H9 (cell line): ENCODE results near the gene WNT9A. TPM values are rescaled to one million over a fixed set of nuclear protein-coding genes. Genes with fewer than 3 reads are reported as not detected.

Source experiments
- DNase-seq: peaks from one replicate; pipeline ENCODE4 v3.0.0-alpha.2; 2017
- H2AFZ ChIP-seq: one replicate; pipeline ENCODE4 v1.6.1; 2013; ENCODE audit warnings: mild to moderate bottlenecking, low read length, control low read depth, moderate library complexity
- H2AK5ac ChIP-seq: 2 replicates; pipeline ENCODE4 v1.6.1; 2013; ENCODE audit warnings: low read length, control low read depth, mixed read lengths; ENCODE audit not compliant: insufficient read length
- H2BK120ac ChIP-seq: one replicate; pipeline ENCODE4 v1.6.1; 2013; ENCODE audit warnings: low read depth, mild to moderate bottlenecking, low read length, control low read depth, inconsistent platforms; ENCODE audit not compliant: poor library complexity, severe bottlenecking
- H2BK12ac ChIP-seq: 2 replicates; pipeline ENCODE4 v1.6.1; 2013; ENCODE audit warnings: low read length, control low read depth, mixed read lengths, low read depth; ENCODE audit not compliant: insufficient read length
- H2BK15ac ChIP-seq: 2 replicates; pipeline ENCODE4 v1.6.1; 2013; ENCODE audit warnings: low read depth, low read length, control low read depth
- H2BK20ac ChIP-seq: one replicate; pipeline ENCODE4 v1.6.1; 2013; ENCODE audit warnings: low read depth, mild to moderate bottlenecking, low read length, control low read depth, inconsistent platforms; ENCODE audit not compliant: poor library complexity, severe bottlenecking
- H2BK5ac ChIP-seq: 2 replicates; pipeline ENCODE4 v1.6.1; 2013; ENCODE audit warnings: low read length, control low read depth, mixed read lengths; ENCODE audit not compliant: insufficient read length
- H3K14ac ChIP-seq: 2 replicates; pipeline ENCODE4 v1.6.1; 2013; ENCODE audit warnings: low read length, control low read depth; ENCODE audit not compliant: insufficient read depth
- H3K18ac ChIP-seq: 2 replicates; pipeline ENCODE4 v1.6.1; 2013; ENCODE audit warnings: low read depth, mild to moderate bottlenecking, mixed read lengths, low read length, control low read depth; ENCODE audit not compliant: insufficient read length
- H3K23ac ChIP-seq: 2 replicates; pipeline ENCODE4 v1.6.1; 2013; ENCODE audit warnings: low read length, control low read depth, mixed read lengths, low read depth; ENCODE audit not compliant: insufficient read length
- H3K23me2 ChIP-seq: 2 replicates; pipeline ENCODE4 v1.6.1; 2013; ENCODE audit warnings: low read depth, mild to moderate bottlenecking, mixed read lengths, low read length, control low read depth; ENCODE audit not compliant: insufficient read length, poor library complexity, severe bottlenecking
- H3K27ac ChIP-seq: 2 replicates; pipeline ENCODE4 v1.5.1; 2013; ENCODE audit warnings: low read length, control low read depth, mixed read lengths, low read depth; ENCODE audit not compliant: insufficient read length
- H3K27me3 ChIP-seq: 2 replicates; pipeline ENCODE4 v1.6.1; 2013; ENCODE audit warnings: low read length, control low read depth, inconsistent platforms; ENCODE audit not compliant: insufficient read depth
- H3K4ac ChIP-seq: 2 replicates; pipeline ENCODE4 v1.6.1; 2013; ENCODE audit warnings: low read depth, mild to moderate bottlenecking, control low read depth, inconsistent platforms, low read length, moderate library complexity
- H3K4me1 ChIP-seq: 2 replicates; pipeline ENCODE4 v1.6.1; 2013; ENCODE audit warnings: low read length, control low read depth, inconsistent platforms; ENCODE audit not compliant: insufficient read depth
- H3K4me2 ChIP-seq: 2 replicates; pipeline ENCODE4 v1.6.1; 2013; ENCODE audit warnings: low read length, control low read depth, mixed read lengths; ENCODE audit not compliant: insufficient read length, insufficient read depth
- H3K56ac ChIP-seq: 2 replicates; pipeline ENCODE4 v1.6.1; 2013; ENCODE audit warnings: low read depth, mild to moderate bottlenecking, mixed read lengths, low read length, control low read depth; ENCODE audit not compliant: insufficient read length
- H3K79me1 ChIP-seq: 2 replicates; pipeline ENCODE4 v1.6.1; 2013; ENCODE audit warnings: low read depth, mild to moderate bottlenecking, moderate library complexity, low read length, control low read depth, inconsistent platforms; ENCODE audit not compliant: insufficient read depth, poor library complexity, severe bottlenecking
- H3K79me2 ChIP-seq: 2 replicates; pipeline ENCODE4 v1.6.1; 2013; ENCODE audit warnings: low read length, control low read depth, inconsistent platforms; ENCODE audit not compliant: insufficient read depth
- H3K9ac ChIP-seq: 2 replicates; pipeline ENCODE4 v1.6.1; 2013; ENCODE audit warnings: low read length, control low read depth, mixed read lengths; ENCODE audit not compliant: insufficient read length; ENCODE audit errors: extremely low read depth
- H3K9me3 ChIP-seq: one replicate; pipeline ENCODE4 v1.6.1; 2013; ENCODE audit warnings: low read depth, low read length, inconsistent platforms; ENCODE audit not compliant: control insufficient read depth
- H3T11ph ChIP-seq: one replicate; pipeline ENCODE4 v1.6.1; 2013; ENCODE audit warnings: mild to moderate bottlenecking, low read length, control low read depth, inconsistent platforms
- H4K20me1 ChIP-seq: one replicate; pipeline ENCODE4 v1.6.1; 2013; ENCODE audit not compliant: control insufficient read depth, insufficient read length, insufficient read depth
- H4K5ac ChIP-seq: 2 replicates; pipeline ENCODE4 v1.6.1; 2013; ENCODE audit warnings: low read depth, mild to moderate bottlenecking, mixed read lengths, low read length, control low read depth; ENCODE audit not compliant: insufficient read length
- H4K8ac ChIP-seq: replicated peaks from 2 replicates; pipeline ENCODE4 v1.6.1; 2013; ENCODE audit warnings: low read length, control low read depth, mixed read lengths, low read depth; ENCODE audit not compliant: insufficient read length
- H4K91ac ChIP-seq: 2 replicates; pipeline ENCODE4 v1.6.1; 2013; ENCODE audit warnings: low read depth, mild to moderate bottlenecking, moderate library complexity, mixed read lengths, low read length, control low read depth; ENCODE audit not compliant: insufficient read length
- H3K27ac Mint-ChIP-seq, 3 experiments: 2 replicates in 2 of 3; 3 replicates in 1 of 3; pipeline ENCODE4 v1.8.0; 2020 to 2021; ENCODE audit warnings: mixed read lengths in 3 of 3, mild to moderate bottlenecking in 1 of 3, moderate library complexity in 1 of 3
- H3K27me3 Mint-ChIP-seq: 2 replicates; pipeline ENCODE4 v1.8.0; 2021; ENCODE audit warnings: low read depth, mild to moderate bottlenecking, moderate library complexity, mixed read lengths
- H3K36me3 Mint-ChIP-seq, 3 experiments: 2 replicates in 2 of 3; 3 replicates in 1 of 3; pipeline ENCODE4 v1.8.0; 2020 to 2021; ENCODE audit warnings: low read depth in 3 of 3, mixed read lengths in 3 of 3; ENCODE audit not compliant: insufficient read depth in 1 of 3
- H3K4me1 Mint-ChIP-seq, 2 experiments: 2 replicates each; pipeline ENCODE4 v1.8.0; 2020; ENCODE audit warnings: mixed read lengths in 2 of 2
- H3K4me3 Mint-ChIP-seq, 2 experiments: 2 replicates in 1 of 2; 3 replicates in 1 of 2; pipeline ENCODE4 v1.8.0; 2020 to 2021; ENCODE audit warnings: mild to moderate bottlenecking in 2 of 2, mixed read lengths in 2 of 2, moderate library complexity in 1 of 2
- H3K9me3 Mint-ChIP-seq, 2 experiments: 2 replicates in 1 of 2; 3 replicates in 1 of 2; pipeline ENCODE4 v1.8.0; 2020; ENCODE audit warnings: mild to moderate bottlenecking in 2 of 2, mixed read lengths in 2 of 2, moderate library complexity in 1 of 2
- WGBS: extraction: QIAGEN DNeasy Blood & Tissue Kit; methylation state at CpG from one replicate; pipeline ENCODE4 v1.1.7; 2013; ENCODE audit warnings: missing lambda C conversion rate, low lambda C conversion rate, mixed read lengths; ENCODE audit not compliant: insufficient read length; ENCODE audit errors: extremely low coverage; 5-methylcytosine and 5-hydroxymethylcytosine counted together
- total RNA-seq: library from RNA; stranded (reverse); gene quantifications from 2 replicates; pipeline ENCODE4 v1.2.1, GENCODE V29; 2021
- TF ChIP-seq, protein P1 (sequence below): fragments of 200-600 bp; sonication (generic); conservative IDR thresholded peaks from 3 replicates; pipeline ENCODE4 v1.8.0; 2021; ENCODE audit warnings: antibody characterized with exemption, mild to moderate bottlenecking

Gene WNT9A
- total RNA-seq, 1 experiment from 2014 or later, result 0.77 TPM

DNA sequence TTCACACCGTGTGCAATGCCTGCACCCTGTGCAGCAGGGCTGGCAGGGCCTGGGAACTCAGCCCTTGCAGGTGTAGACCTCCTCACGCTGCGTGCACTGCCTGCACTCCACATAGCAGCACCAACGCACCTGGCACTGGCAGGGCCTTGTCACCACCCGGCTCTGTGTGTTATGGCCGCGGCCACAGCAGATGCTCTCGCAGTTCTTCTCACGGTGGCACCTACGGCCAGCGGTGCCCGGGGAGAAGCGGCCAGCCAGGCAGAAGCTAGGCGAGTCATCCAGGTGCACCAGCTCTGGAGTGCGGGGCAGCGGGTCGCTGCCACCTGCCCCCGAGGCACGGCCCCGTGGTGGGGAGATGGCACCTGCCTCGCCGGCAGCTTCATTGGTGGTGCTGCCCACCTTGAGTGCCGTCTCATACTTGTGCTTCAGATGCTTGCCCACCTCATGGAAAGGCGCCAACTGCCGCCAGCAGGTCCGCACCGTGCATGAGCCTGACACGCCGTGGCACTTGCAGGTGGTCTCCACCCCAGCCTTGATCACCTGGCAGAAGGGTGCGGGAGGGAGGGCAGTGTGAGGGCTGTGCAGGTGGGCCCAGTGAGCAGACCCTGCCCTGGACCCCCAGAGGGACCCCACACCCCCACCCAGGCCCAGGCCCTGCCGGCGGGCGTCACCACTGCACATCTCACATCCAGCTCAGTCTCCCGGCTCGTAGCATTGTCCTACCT, 26.1 kb downstream of the WNT9A start:
- Histone ChIP-seq H4K20me1 (no peaks in the 10 kb centered on the region), H3K79me2 (no peaks in the 10 kb centered on the region), H4K8ac (no peak overlapping the region), H3K23ac (no peak overlapping the region), H3K4me1 (peaks cover 4% of the 10 kb centered on the region; the same call in 1 of the 2 replicates), H3K4ac (no peak overlapping the region), H3K9ac (no peak overlapping the region), H2AFZ (no peak overlapping the region), H4K5ac (no peak overlapping the region), H2BK120ac (no peak overlapping the region), H2BK12ac (no peak overlapping the region), H4K91ac (no peak overlapping the region), H2BK5ac (no peak overlapping the region), H3K14ac (no peak overlapping the region), H2BK15ac (no peak overlapping the region), H3K27me3 (no peaks in the 10 kb centered on the region), H3K18ac (no peak overlapping the region), H3K23me2 (no peaks in the 10 kb centered on the region), H3K79me1 (no peaks in the 10 kb centered on the region), H3K56ac (no peak overlapping the region), H3K9me3 (no peaks in the 10 kb centered on the region), H2AK5ac (no peak overlapping the region), H3K27ac (no peak overlapping the region), H2BK20ac (no peak overlapping the region), H3K4me2 (no peak overlapping the region), H3T11ph (no peak overlapping the region)
- Mint-ChIP-seq H3K27ac (no peak overlapping the region), H3K4me1 (peaks cover 19 to 33% of the 10 kb centered on the region in 2 experiments), H3K27me3 (no peaks in the 10 kb centered on the region), H3K36me3 (no peaks in the 10 kb centered on the region), H3K9me3 (no peaks in the 10 kb centered on the region), H3K4me3 (no peak overlapping the region)
- no peak for DNase-seq
- TF ChIP-seq, protein P1, sequence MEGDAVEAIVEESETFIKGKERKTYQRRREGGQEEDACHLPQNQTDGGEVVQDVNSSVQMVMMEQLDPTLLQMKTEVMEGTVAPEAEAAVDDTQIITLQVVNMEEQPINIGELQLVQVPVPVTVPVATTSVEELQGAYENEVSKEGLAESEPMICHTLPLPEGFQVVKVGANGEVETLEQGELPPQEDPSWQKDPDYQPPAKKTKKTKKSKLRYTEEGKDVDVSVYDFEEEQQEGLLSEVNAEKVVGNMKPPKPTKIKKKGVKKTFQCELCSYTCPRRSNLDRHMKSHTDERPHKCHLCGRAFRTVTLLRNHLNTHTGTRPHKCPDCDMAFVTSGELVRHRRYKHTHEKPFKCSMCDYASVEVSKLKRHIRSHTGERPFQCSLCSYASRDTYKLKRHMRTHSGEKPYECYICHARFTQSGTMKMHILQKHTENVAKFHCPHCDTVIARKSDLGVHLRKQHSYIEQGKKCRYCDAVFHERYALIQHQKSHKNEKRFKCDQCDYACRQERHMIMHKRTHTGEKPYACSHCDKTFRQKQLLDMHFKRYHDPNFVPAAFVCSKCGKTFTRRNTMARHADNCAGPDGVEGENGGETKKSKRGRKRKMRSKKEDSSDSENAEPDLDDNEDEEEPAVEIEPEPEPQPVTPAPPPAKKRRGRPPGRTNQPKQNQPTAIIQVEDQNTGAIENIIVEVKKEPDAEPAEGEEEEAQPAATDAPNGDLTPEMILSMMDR, result no peak
- no CpG with 5 or more reads among the region's 35 CpGs for WGBS
